Choroid plexus epithelial cell (primary cell): ENCODE measurements around the gene SPAG7.
"Not testable (repeated sequence)": the region's sequence is repeated elsewhere in the genome, so short reads cannot be mapped to it uniquely, and the experiment has no call there.

ENCODE experiments used
- DNase-seq: peaks from one replicate; pipeline ENCODE4 v3.0.0-alpha.2; 2010; ENCODE audit warnings: low read depth
- H3K4me3 ChIP-seq: 2 replicates; pipeline ENCODE4 v1.5.1; 2011; ENCODE audit warnings: low read depth, mild to moderate bottlenecking, control low read depth, low read length, moderate library complexity
- CTCF ChIP-seq: conservative IDR thresholded peaks from 2 replicates; pipeline ENCODE4 v1.5.1; 2011; ENCODE audit warnings: low read depth, mild to moderate bottlenecking, control low read depth, inconsistent platforms, low read length, moderate library complexity

Gene SPAG7

DNA sequence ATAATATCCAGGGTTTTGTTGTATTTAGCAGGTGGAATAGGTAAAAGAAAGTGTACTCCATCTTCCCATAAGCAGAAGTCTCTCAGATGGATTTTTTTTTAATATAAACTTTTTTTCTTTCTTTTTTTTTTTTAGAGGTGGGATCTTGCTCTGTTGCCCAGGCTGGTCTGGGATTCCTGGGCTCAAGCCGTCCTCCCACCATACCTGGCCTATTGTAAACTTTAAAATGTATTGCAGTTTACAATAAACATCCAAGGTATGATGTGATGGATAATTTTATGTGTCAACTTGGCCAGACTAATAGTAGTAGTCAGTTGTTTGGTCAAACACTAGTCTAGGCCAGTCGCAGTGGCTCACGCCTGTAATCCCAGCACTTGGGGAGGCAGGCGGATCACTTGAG, 46.3 kb downstream of the SPAG7 start:
- H3K4me3 ChIP-seq = no peak overlapping the region
- DNase-seq = no peak
- TF ChIP-seq CTCF = no peak

- no peak overlapping the region for H3K4me3 ChIP-seq
- DNase-seq = peak; percentile 52
- no peak for TF ChIP-seq CTCF
Observed at GRCh38 chr17:4920351-4921048, 47.1 kb downstream of the SPAG7 start.

DNA sequence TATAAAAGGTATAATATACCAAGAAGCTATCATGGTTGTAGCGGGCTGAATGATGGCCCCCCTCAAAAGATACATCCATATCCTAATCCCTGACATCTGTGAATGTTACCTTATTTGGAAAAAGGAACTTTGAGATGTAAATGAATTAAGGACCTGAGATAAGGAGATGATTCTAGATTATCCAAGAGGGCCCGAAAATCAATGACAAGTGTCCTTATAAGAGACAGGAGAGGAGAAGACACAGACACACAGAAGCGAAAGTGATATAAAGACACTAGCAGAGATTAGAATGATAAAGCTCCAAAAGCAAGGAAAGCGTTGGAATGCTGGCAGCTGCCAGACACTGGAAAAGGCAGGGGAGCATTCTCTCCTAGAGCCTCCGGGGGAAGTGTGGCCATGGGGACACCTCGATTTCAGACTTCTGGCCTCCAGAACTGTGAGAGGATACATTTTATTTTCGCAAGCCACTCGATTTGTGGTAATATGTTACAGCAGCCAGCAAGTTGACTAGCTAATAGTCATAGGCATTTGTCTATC, 48.0 kb downstream of the SPAG7 start:
- no peak for DNase-seq
- H3K4me3 ChIP-seq = no peak overlapping the region
- no peak for TF ChIP-seq CTCF

GRCh38 chr17:4914551-4914950, 53.1 kb downstream of the SPAG7 start:
- not testable (repeated sequence) for DNase-seq, H3K4me3 ChIP-seq

GRCh38 chr17:4913994-4914393, 53.6 kb downstream of the SPAG7 start:
- H3K4me3 ChIP-seq = no peak overlapping the region
- DNase-seq = peak; percentile 27
- no peak for TF ChIP-seq CTCF
